Activated T-helper 1 cell treated with anti-CD3 and anti-CD28 coated beads, Interleukin-12 subunit alpha, Interleukin-12 subunit beta, Interleukin-2, Interleukin-4 antibody, amounts not matched to agents 30 ng/mL and 10 ng/mL and 1 ng/mL, durations not matched to agents 14 hours and 24 hours and 36 hours (primary cell): Measurements from ENCODE around the gene MTURN. TPM values are rescaled to one million over a fixed set of nuclear protein-coding genes. Genes with fewer than 3 reads are reported as not detected.
"Not testable (repeated sequence)": the region's sequence is repeated elsewhere in the genome, so short reads cannot be mapped to it uniquely, and the experiment has no call there.

Experiments
- DNase-seq: peaks from one replicate; pipeline ENCODE4 v3.0.0; 2021; ENCODE audit warnings: low spot score
- H3K27ac Mint-ChIP-seq: one replicate; pipeline ENCODE4 v1.8.0; 2021; ENCODE audit warnings: mild to moderate bottlenecking, mixed read lengths
- H3K27me3 Mint-ChIP-seq: one replicate; pipeline ENCODE4 v1.8.0; 2022; ENCODE audit warnings: mild to moderate bottlenecking, moderate library complexity, mixed read lengths; ENCODE audit not compliant: insufficient read depth
- H3K36me3 Mint-ChIP-seq: one replicate; pipeline ENCODE4 v1.8.0; 2021; ENCODE audit warnings: low read depth, mixed read lengths
- H3K4me1 Mint-ChIP-seq: one replicate; pipeline ENCODE4 v1.8.0; 2021; ENCODE audit warnings: low read depth, mixed read lengths
- H3K4me3 Mint-ChIP-seq: one replicate; pipeline ENCODE4 v1.8.0; 2021; ENCODE audit warnings: mild to moderate bottlenecking, moderate library complexity, mixed read lengths
- H3K9me3 Mint-ChIP-seq: one replicate; pipeline ENCODE4 v1.8.0; 2021; ENCODE audit warnings: mixed read lengths
- intact Hi-C: fragments of 100-400 bp; cut with micrococcal nuclease; formaldehyde crosslinking; loops from one replicate; pipeline ENCODE4 v1.15.1; 2024
- total RNA-seq: library from RNA; stranded (reverse); gene quantifications from 2 replicates; pipeline ENCODE4 v1.2.3, GENCODE V29; 2022

MTURN gene
- total RNA-seq, 1 donor from 2014 or later, result 3.9 TPM

GRCh38 chr7:30178748-30179436 lies 44.1 kb downstream of the MTURN start:
- H3K4me1 Mint-ChIP-seq, result peaks cover 9% of the 10 kb centered on the region
- no peaks in the 10 kb centered on the region for H3K9me3 Mint-ChIP-seq
- H3K27me3 Mint-ChIP-seq, result no peaks in the 10 kb centered on the region
- intact Hi-C loops, result no loop called here
- H3K4me3 Mint-ChIP-seq, result no peak overlapping the region
- H3K36me3 Mint-ChIP-seq, result peaks cover 1% of the 10 kb centered on the region
- H3K27ac Mint-ChIP-seq, result no peak overlapping the region
- DNase-seq, result no peak

- H3K9me3 Mint-ChIP-seq, result no peaks in the 10 kb centered on the region
- no peak for DNase-seq
- H3K27ac Mint-ChIP-seq, result no peak overlapping the region
- H3K27me3 Mint-ChIP-seq, result no peaks in the 10 kb centered on the region
- H3K4me1 Mint-ChIP-seq, result peaks cover 9% of the 10 kb centered on the region
- H3K36me3 Mint-ChIP-seq, result peaks cover 1% of the 10 kb centered on the region
- intact Hi-C loops, result no loop called here
- H3K4me3 Mint-ChIP-seq, result no peak overlapping the region
These were observed 45.9 kb downstream of the MTURN start for GRCh38 chr7:30180718-30181117.

- Mint-ChIP-seq H3K4me1 (peaks cover 9% of the 10 kb centered on the region), H3K36me3 (peaks cover 1% of the 10 kb centered on the region), H3K27me3 (no peaks in the 10 kb centered on the region), H3K4me3 (no peak overlapping the region), H3K9me3 (no peaks in the 10 kb centered on the region), H3K27ac (no peak overlapping the region)
- intact Hi-C loops, result no loop called here
- DNase-seq, result no peak
These were observed 46.4 kb downstream of the MTURN start for GRCh38 chr7:30181211-30181610.

- intact Hi-C loops, result no loop called here
- DNase-seq, result no peak
- Mint-ChIP-seq H3K27me3 (peaks cover 2% of the 10 kb centered on the region), H3K4me3 (no peak overlapping the region), H3K4me1 (peaks cover 9% of the 10 kb centered on the region), H3K36me3 (peaks cover 1% of the 10 kb centered on the region), H3K9me3 (no peaks in the 10 kb centered on the region), H3K27ac (no peak overlapping the region)
These were observed 47.1 kb downstream of the MTURN start for GRCh38 chr7:30181736-30182522.

- DNase-seq, result no peak
- Mint-ChIP-seq H3K27ac (no peak overlapping the region), H3K36me3 (peaks cover 1% of the 10 kb centered on the region), H3K4me1 (peaks cover 9% of the 10 kb centered on the region), H3K4me3 (no peak overlapping the region), H3K27me3 (peaks cover 2% of the 10 kb centered on the region), H3K9me3 (peaks cover 4% of the 10 kb centered on the region)
- intact Hi-C loops, result no loop called here
These were observed 48.0 kb downstream of the MTURN start for GRCh38 chr7:30182814-30183213.

GRCh38 chr7:30183749-30184369 lies 49.1 kb downstream of the MTURN start:
- intact Hi-C loops, result no loop called here
- Mint-ChIP-seq H3K36me3 (peaks cover 1% of the 10 kb centered on the region), H3K4me1 (peaks cover 5% of the 10 kb centered on the region), H3K27ac (no peak overlapping the region), H3K9me3 (peaks cover 10% of the 10 kb centered on the region), H3K4me3 (no peak overlapping the region), H3K27me3 (peaks cover 2% of the 10 kb centered on the region)
- no peak for DNase-seq

GRCh38 chr7:30184791-30185487 lies 50.2 kb downstream of the MTURN start:
- H3K36me3 Mint-ChIP-seq, result peaks cover 1% of the 10 kb centered on the region
- no peaks in the 10 kb centered on the region for H3K4me1 Mint-ChIP-seq
- H3K27ac Mint-ChIP-seq, result no peak overlapping the region
- peaks cover 12% of the 10 kb centered on the region for H3K9me3 Mint-ChIP-seq
- H3K4me3 Mint-ChIP-seq, result no peak overlapping the region
- H3K27me3 Mint-ChIP-seq, result peaks cover 2% of the 10 kb centered on the region
- DNase-seq, result no peak
- intact Hi-C loops, result no loop called here

GRCh38 chr7:30185496-30185895 lies 50.7 kb downstream of the MTURN start:
- H3K27ac Mint-ChIP-seq, result no peak overlapping the region
- H3K4me1 Mint-ChIP-seq, result no peaks in the 10 kb centered on the region
- DNase-seq, result no peak
- peaks cover 1% of the 10 kb centered on the region for H3K36me3 Mint-ChIP-seq
- no peak overlapping the region for H3K4me3 Mint-ChIP-seq
- H3K27me3 Mint-ChIP-seq, result peaks cover 2% of the 10 kb centered on the region
- peaks cover 15% of the 10 kb centered on the region for H3K9me3 Mint-ChIP-seq
- intact Hi-C loops, result no loop called here

- intact Hi-C loops, result no loop called here
- H3K27ac Mint-ChIP-seq, result no peak overlapping the region
- H3K4me1 Mint-ChIP-seq, result no peaks in the 10 kb centered on the region
- H3K36me3 Mint-ChIP-seq, result peaks cover 1% of the 10 kb centered on the region
- no peak overlapping the region for H3K4me3 Mint-ChIP-seq
- peaks cover 15% of the 10 kb centered on the region for H3K9me3 Mint-ChIP-seq
- H3K27me3 Mint-ChIP-seq, result peaks cover 2% of the 10 kb centered on the region
- DNase-seq, result no peak
These were observed 51.9 kb downstream of the MTURN start for GRCh38 chr7:30186725-30187124.

- peaks cover 15% of the 10 kb centered on the region for H3K9me3 Mint-ChIP-seq
- H3K4me3 Mint-ChIP-seq, result no peak overlapping the region
- H3K27ac Mint-ChIP-seq, result no peak overlapping the region
- intact Hi-C loops, result no loop called here
- DNase-seq, result no peak
- H3K4me1 Mint-ChIP-seq, result no peaks in the 10 kb centered on the region
- H3K36me3 Mint-ChIP-seq, result no peaks in the 10 kb centered on the region
- peaks cover 2% of the 10 kb centered on the region for H3K27me3 Mint-ChIP-seq
These were observed 52.7 kb downstream of the MTURN start for GRCh38 chr7:30187513-30187912.

- H3K4me1 Mint-ChIP-seq, H3K36me3 Mint-ChIP-seq, DNase-seq, H3K27me3 Mint-ChIP-seq, H3K27ac Mint-ChIP-seq, intact Hi-C loops, H3K4me3 Mint-ChIP-seq: not testable (repeated sequence)
- peaks cover 15% of the 10 kb centered on the region for H3K9me3 Mint-ChIP-seq
These were observed 53.6 kb downstream of the MTURN start for GRCh38 chr7:30188381-30188780.

- no peaks in the 10 kb centered on the region for H3K36me3 Mint-ChIP-seq
- H3K27ac Mint-ChIP-seq, result no peak overlapping the region
- peaks cover 15% of the 10 kb centered on the region for H3K9me3 Mint-ChIP-seq
These were observed 54.0 kb downstream of the MTURN start for GRCh38 chr7:30188811-30189210.

GRCh38 chr7:30191809-30192208 lies 57.0 kb downstream of the MTURN start:
- intact Hi-C loops, result no loop called here
- Mint-ChIP-seq H3K36me3 (no peaks in the 10 kb centered on the region), H3K9me3 (peaks cover 34% of the 10 kb centered on the region), H3K27ac (no peak overlapping the region), H3K4me3 (no peak overlapping the region), H3K4me1 (no peaks in the 10 kb centered on the region), H3K27me3 (no peaks in the 10 kb centered on the region)
- DNase-seq, result no peak

More at GRCh38 chr7:30188811-30189210, 54.0 kb downstream of the MTURN start:
- H3K4me1 Mint-ChIP-seq, result no peaks in the 10 kb centered on the region
- H3K27me3 Mint-ChIP-seq, result peaks cover 2% of the 10 kb centered on the region
- intact Hi-C loops, result no loop called here
- no peak overlapping the region for H3K4me3 Mint-ChIP-seq
- DNase-seq, result no peak
